ENCODE measurements around the gene NPDC1.

Gene NPDC1

DNA sequence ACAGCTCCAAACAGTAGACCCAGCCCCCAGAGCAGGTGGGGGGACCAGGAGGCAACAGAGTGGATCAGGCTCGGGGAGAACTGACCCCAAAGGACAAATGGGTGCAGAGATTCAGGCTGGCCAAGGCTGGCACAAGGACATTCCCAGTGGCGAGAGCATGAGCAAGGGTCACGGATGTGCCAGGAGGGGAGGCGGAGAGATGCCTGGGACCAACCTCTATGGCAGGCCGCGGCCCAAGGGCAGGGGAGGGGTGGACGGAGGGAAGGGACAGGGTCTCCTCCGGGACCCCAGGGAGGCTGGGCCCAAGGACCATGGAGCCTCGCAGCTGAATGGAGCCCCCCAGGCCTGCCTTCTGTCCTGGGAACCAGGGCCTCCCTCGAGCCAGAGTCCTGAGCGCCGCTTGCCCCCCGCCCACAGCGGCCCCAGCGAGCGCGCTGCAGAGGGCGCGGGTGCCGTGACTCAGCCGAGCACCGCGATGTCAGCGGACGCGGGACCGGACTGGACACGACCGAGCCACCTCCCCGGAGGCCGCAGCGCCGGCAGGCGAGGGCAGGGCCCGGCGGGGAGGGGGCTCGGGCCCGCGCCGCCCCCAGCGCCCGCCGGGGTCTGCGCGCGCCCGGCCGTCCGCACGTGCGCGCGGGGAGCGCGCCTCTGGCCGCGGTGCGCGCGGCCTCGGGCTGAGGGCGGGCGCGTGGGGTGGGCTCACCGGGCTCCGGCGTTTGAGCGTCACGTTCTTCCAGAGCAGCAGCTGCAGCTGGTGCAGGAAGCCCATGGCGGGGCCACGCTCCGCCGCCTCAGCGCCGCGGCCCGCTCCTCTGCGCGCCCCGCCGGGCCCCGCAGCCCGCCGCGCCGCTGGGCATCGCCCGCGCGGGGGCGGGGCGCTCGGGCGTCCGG is 18.4 kb downstream of the NPDC1 start, which contains the start of gene ABCA2:
Gene ABCA2 (minus strand): TSS at position 869 of the 894 bp plus-strand sequence. CDS start 97 bp downstream, at position 772.
- no peak for DNase-seq (ENCODE audit: low read depth in 1 of 2, low spot score in 1 of 2)

DNA sequence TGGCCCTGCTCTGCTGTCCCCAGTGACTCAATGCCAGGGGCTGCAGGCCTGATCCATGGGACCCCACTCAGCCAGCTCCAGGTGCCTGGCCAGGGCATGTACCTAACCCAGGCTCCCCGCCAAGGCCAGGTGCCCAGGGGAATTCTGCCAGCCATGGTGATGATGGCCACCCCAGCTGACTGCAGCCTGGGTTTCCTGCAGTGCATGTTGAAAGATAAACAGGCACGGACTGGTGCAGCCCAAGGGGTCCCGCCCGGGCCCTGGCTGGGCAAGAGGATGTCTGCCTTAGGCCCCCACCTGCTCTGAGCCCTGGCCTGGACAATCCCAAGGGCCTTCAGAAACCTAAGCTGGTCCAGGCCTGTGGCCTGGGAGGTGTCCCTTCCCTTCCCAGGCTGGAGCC is 19.1 kb downstream of the NPDC1 start:
- no peak for DNase-seq (ENCODE audit: low read depth in 1 of 2, low spot score in 1 of 2)

- DNase-seq (ENCODE audit: low read depth in 1 of 2, low spot score in 1 of 2) = no peak
Measured at GRCh38 chr9:137026384-137026783, 19.6 kb downstream of the NPDC1 start.

- DNase-seq (ENCODE audit: low read depth in 1 of 2, low spot score in 1 of 2) = no peak
Measured at GRCh38 chr9:137025517-137025966, 20.4 kb downstream of the NPDC1 start.

DNA sequence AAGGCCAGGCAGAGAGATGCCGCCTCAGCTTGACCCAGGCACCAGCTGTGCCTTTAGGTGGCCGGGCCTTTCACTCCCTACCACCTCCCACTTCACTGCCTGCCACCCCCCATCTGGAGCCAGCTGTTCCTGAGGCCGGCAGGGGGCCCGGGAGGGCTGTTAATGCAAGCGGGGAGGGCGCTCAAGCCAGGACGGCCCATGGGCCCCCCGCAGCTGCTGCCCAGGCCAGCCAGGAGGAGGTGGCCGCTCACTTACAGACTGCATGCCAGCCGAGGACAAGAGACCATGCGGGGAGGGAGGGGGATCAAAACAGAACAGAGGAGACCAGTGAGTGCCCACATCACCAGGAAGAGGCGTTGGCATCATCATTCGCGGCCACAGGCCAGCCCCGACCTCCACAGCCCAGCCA is 22.4 kb downstream of the NPDC1 start:
- DNase-seq (ENCODE audit: low read depth in 1 of 2, low spot score in 1 of 2) = no peak

GRCh38 chr9:137023157-137023556 is 22.8 kb downstream of the NPDC1 start:
- DNase-seq (ENCODE audit: low read depth in 1 of 2, low spot score in 1 of 2) = no peak

GRCh38 chr9:137022662-137023008 is 23.3 kb downstream of the NPDC1 start:
- DNase-seq (ENCODE audit: low read depth in 1 of 2, low spot score in 1 of 2) = no peak

DNA sequence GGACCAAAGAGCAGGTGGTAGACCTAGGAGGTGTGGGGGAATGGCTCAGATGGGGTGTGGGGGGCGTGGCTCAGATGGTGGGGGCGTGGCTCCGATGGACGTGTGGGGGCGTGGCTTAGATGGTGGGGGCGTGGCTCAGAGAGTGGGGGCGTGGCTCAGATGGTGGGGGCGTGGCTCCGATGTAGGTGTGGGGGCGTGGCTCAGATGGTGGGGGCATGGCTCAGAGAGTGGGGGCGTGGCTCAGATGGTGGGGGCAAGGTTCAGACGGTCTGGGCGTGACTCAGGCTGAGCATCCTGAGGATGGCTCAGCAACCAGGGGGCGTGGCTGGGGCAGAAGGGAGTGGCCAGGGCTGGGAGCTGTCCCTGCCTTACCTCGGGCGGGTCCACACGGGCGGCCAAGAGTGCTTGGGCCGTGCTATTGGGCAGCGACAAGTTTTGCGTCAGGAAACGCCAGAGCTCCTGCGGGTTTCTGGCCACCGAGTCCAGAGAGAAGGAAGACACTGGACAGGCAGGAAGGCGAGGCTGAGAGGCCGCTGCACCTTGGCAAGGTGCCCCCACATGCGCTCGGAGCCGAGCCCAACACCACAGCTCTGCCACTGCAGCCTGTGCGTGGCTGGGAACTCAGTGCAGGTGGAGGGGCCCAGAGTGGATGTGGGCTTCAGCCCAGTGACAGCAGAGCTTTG is 23.9 kb downstream of the NPDC1 start:
- peak in 1 of 2 donors; percentile 52 for DNase-seq (ENCODE audit: low read depth in 1 of 2, low spot score in 1 of 2)

DNA sequence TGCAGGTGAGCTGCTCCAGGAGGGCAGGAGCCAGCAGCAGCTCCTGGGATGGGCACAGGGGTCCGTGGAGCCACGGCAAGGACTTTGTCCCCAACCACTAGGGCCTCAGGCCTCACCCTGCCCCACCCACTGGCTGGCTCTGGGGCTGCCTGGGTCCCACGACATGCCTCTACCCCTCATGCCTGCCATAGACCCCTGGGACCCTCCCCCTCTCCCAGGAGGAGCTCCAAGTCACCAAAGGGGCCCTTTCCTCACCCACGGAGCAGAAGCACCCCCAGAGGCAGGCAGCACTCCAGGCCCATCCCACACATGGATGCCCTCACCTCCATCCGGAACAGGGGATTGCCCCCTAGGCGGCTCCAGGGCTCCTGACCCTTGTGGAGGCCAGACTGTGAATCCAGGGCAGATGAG is 24.4 kb downstream of the NPDC1 start:
- DNase-seq (ENCODE audit: low read depth in 1 of 2, low spot score in 1 of 2) = no peak

- DNase-seq (ENCODE audit: low read depth in 1 of 2, low spot score in 1 of 2) = no peak
Measured at GRCh38 chr9:137020771-137021567, 25.0 kb downstream of the NPDC1 start.

GRCh38 chr9:137019891-137020683 is 25.9 kb downstream of the NPDC1 start:
- no peak for DNase-seq (ENCODE audit: low read depth in 1 of 2, low spot score in 1 of 2)

- no peak for DNase-seq (ENCODE audit: low read depth in 1 of 2, low spot score in 1 of 2)
Measured at GRCh38 chr9:137018761-137019559, 27.0 kb downstream of the NPDC1 start.

DNA sequence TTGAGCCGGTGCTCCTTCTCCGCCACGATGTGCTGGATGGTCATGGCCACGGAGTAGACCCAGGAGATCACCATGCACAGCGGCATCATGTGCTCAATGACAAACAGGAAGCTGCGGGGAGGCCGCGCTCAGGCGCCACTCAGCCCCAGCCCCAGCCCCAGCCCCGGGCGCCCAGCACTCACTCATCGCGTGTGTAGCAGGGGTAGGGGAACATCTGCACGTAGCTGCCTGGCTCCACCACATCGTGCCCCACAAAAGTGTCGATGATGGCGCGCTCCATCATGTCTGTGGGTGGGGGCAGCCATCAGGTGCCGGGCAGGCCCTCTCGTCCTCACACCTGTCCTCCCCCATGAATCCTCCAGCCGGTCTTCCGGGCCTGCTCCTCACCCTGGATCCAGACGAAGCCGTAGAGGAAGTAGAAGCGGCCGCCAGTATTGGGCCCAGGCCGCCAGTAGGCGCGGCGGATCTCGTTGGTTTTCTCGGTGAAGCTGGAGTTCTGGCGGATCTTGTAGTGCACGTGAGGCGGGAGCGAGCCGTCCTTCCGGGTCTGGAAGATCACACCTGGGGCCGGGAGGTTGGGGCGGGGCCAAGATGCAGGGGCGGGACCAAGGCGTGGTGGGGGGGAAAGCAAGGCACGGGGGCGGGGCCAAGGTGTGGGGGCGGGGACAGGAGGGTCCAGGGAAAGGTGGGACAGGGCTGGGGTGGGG is 28.0 kb downstream of the NPDC1 start:
- DNase-seq (ENCODE audit: low read depth in 1 of 2, low spot score in 1 of 2) = no peak

DNA sequence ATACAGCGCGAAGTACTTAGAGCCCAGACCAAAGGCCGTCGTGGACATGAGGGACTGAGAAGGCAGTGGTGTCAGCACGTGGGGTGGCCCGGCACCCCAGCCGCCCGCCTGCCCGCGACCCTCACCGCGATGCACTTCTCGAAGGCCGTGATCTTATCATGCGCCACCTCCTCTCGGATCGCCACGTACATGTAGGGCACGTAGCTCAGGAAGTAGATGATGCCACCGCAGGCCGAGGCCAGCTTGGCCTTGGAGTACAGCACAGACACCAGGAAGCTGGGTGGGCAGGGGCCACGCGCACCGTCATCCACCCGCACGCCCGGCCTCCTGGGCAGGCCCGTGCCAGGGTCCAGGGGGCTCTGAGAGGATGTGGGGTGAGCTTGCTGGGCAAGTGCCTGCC is 28.9 kb downstream of the NPDC1 start:
- no peak for DNase-seq (ENCODE audit: low read depth in 1 of 2, low spot score in 1 of 2)

GRCh38 chr9:137016436-137016835 is 29.5 kb downstream of the NPDC1 start:
- no peak for DNase-seq (ENCODE audit: low read depth in 1 of 2, low spot score in 1 of 2)

DNA sequence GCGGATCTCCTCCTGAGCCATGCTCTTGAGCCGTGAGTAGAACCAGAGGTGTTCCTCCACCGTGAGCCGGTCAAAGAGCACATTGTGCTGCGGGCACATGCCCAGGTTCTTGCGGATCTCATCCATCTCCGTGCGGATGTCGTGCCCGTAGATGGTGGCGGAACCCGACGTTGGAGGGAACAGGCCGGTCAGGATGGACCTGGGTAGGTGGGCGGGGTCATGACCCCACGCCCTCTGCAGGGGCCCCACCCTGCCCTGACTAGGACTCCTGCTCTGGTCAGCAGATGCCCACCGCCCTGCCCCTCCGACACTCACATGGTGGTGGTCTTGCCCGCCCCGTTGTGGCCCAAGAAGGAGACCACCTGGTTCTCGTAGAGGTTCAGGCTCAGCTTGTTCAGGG is 30.0 kb downstream of the NPDC1 start:
- DNase-seq (ENCODE audit: low read depth in 1 of 2, low spot score in 1 of 2) = no peak

- DNase-seq (ENCODE audit: low read depth in 1 of 2, low spot score in 1 of 2) = no peak
Measured at GRCh38 chr9:137015540-137015930, 30.4 kb downstream of the NPDC1 start.

DNA sequence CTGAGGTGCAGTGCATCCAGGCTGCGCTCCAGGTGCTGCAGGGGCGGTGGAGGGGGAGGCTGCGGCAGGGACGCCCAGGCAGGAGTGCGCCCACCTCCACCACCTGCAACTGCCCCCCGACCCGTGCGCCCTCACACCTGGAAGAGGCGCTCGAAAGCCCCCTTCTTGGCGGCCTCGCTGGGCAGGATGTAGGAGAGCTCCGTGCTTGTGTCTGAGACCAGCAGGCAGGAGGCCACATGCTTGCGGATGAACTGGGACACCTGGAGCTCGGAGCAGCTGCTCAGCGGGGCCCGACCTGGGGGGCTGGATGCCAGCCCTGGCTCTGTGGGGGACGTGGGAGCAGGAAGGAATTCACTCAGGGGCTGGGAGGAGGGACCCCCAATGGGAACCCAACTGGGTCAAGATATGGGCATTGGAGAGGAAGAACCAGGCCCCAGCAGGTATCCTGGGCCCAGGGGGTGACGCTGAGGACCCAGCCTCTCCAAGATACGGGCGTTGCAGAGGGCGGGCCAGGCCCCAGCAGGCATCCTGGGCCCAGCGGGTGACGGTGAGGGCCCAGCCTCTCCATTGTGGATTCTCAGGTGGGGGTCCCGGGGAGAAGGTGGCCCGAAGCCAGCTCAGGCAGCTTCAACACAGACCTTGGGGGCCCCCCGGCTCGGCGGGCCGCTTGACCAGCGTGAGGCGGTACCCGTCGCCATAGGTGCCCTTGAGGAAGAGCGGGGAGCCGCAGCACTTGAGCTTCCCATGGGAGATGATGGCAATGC is 31.0 kb downstream of the NPDC1 start:
- no peak for DNase-seq (ENCODE audit: low read depth in 1 of 2, low spot score in 1 of 2)

DNA sequence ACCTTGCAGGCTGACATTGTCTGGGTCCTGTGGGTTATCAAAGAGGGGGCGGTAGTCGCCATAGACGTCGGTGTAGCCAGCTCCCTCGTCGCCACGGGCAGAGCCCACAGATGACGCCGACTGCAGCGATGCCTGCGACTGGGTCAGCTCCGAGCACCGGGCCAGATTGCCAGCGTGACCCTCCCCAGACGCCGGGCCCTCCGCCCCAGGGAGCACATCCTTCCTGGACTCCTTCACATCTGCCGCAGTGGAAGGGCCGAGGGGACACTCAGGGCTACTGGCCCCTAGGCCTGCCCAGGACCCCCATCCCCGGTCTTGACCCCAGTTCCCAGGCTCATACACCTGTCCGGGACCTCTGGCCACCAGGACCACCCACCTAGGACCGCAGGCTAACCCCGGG is 31.8 kb downstream of the NPDC1 start:
- DNase-seq (ENCODE audit: low read depth in 1 of 2, low spot score in 1 of 2) = no peak
